ENCODE measurements around the gene VSTM1. TPM values are rescaled to one million over a fixed set of nuclear protein-coding genes. Genes with fewer than 3 reads are reported as not detected.

VSTM1 gene
- total and polyA plus RNA-seq, 2 of the 4 experiments (the other 2 are of a cell fraction), result not detected

DNA sequence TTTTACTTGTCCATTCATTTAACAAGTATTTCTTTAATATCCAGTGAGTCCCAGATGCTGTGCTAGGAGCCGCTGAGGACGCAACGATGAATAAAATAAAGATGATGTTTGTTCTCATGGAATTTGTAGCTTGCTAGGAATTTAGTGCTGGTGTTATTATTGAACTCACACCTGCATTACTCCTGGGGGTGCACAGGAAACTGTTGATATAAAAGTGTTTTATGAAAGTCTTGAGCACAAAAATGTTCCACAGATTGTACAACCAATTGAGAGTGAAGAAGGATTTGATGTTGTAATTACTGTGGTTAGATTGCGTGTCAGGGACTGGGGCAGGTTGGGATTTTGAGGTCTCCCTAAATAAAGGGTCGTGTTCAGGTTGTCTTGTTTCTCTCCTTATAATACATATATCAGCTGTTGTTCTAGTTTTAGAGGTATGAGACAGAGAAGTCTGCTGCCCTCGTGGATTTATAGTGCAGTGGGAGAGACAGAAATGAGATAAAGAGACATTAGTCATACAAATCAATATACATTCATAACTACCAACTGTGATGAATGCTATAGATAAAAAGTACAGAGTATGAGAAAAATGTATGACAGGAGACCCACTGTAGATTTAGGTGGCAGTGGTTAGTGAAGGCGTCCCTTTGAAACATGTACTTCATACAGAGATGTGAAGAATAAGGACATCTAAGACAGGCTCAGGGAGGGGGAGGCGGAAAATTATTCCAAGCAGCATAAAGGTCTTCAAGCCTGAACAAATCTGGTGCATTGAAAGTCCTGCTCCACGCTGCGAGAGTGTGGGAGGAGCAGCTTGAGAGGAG is 61.0 kb downstream of the VSTM1 start:
- BruUV-seq (replicated peaks), result no TSS peak
- Histone ChIP-seq H3K9me1 (ENCODE audit: insufficient read depth, low read length) (no peaks in the 10 kb centered on the region), H3K4ac (ENCODE audit: low read depth, low read length) (no peak overlapping the region), H3K9ac (ENCODE audit: low read depth, low read length) (no peak overlapping the region), H3K36me3 (ENCODE audit: control insufficient read depth, insufficient read depth, low read length) (no peaks in the 10 kb centered on the region), H2BK15ac (ENCODE audit: low read depth, low read length) (no peak overlapping the region), H2BK120ac (ENCODE audit: low read depth, low read length) (no peak overlapping the region), H2AK5ac (ENCODE audit: low read depth, low read length) (no peak overlapping the region), H4K91ac (ENCODE audit: insufficient read depth, low read depth, low read length) (no peak overlapping the region), H3K27ac (ENCODE audit: insufficient read depth, low read length) (no peak overlapping the region), H3K79me1 (ENCODE audit: low read depth in 1 of 2, low read length in 2 of 2) (no peaks in the 10 kb centered on the region), H3K4me2 (ENCODE audit: low read depth, low read length) (no peak overlapping the region), H2BK20ac (ENCODE audit: low read depth, low read length) (no peak overlapping the region), H3K56ac (ENCODE audit: extremely low read depth, insufficient read depth, low read length) (no peak overlapping the region), H3K27me3 (ENCODE audit: control insufficient read depth, insufficient read depth, low read length) (peaks cover 11% of the 10 kb centered on the region), H3K4me1 (ENCODE audit: control insufficient read depth, insufficient read depth, low read length) (no peaks in the 10 kb centered on the region), H3K4me3 (ENCODE audit: insufficient read depth, low read depth, low read length) (no peak overlapping the region), H4K8ac (ENCODE audit: low read depth in 2 of 2, low read length in 2 of 2) (no peak overlapping the region), H4K5ac (ENCODE audit: low read depth, low read length) (no peak overlapping the region), H3K9me3 (ENCODE audit: control insufficient read depth, insufficient read depth, low read length) (no peaks in the 10 kb centered on the region; the same call in 1 of the 2 replicates), H2BK5ac (ENCODE audit: low read depth, low read length, poor library complexity, severe bottlenecking) (no peak overlapping the region), H4K20me1 (ENCODE audit: insufficient read depth, low read length) (no peaks in the 10 kb centered on the region), H3K18ac (ENCODE audit: low read depth, low read length) (no peak overlapping the region), H3K14ac (replicated peaks; ENCODE audit: low read depth, low read length) (no peak overlapping the region), H2AFZ (replicated peaks; ENCODE audit: low read length, poor library complexity) (no peak overlapping the region), H3K23ac (ENCODE audit: low read depth, low read length) (no peak overlapping the region), H2AK9ac (replicated peaks; ENCODE audit: low read depth, low read length, poor library complexity) (no peak overlapping the region)
- WGBS, 2 experiments (ENCODE audit: extremely low coverage in 2 of 2, insufficient read length in 1 of 2), result no CpG with 5 or more reads among the region's 10 CpGs
- ATAC-seq (ENCODE audit: low read depth) (no peak), DNase-seq (no peak)
- CTCF ChIA-PET, result no interaction called here
- dilution Hi-C loops (cut with HindIII; ENCODE audit: low sequenced_read_pairs, unreplicated experiment) (no loop called here), in situ Hi-C loops (cut with MboI; ENCODE audit: low sequenced_read_pairs) (no loop called here), intact Hi-C loops (cut with micrococcal nuclease) (no loop called here)
- no peak for TF ChIP-seq MAZ (IDR thresholded peaks at IDR 0.05; ENCODE audit: borderline replicate concordance, low read depth, low read length)
- TF ChIP-seq NFE2L2 (IDR thresholded peaks at IDR 0.05; ENCODE audit: low read depth, low read length), result no peak
- TF ChIP-seq CEBPB (IDR thresholded peaks at IDR 0.05; ENCODE audit: low read depth, low read length), result no peak
- TF ChIP-seq RAD21 (IDR thresholded peaks at IDR 0.05; ENCODE audit: low read length), result no peak
- TF ChIP-seq FOS (IDR thresholded peaks at IDR 0.05; ENCODE audit: low read depth, low read length), result no peak
- POLR2A ChIA-PET (ENCODE audit: unreplicated experiment), result no interaction called here
